Measurements from ENCODE around the gene EXD3.
"Not testable (repeated sequence)": the region's sequence is repeated elsewhere in the genome, so short reads cannot be mapped to it uniquely, and the experiment has no call there.

EXD3 gene

DNA sequence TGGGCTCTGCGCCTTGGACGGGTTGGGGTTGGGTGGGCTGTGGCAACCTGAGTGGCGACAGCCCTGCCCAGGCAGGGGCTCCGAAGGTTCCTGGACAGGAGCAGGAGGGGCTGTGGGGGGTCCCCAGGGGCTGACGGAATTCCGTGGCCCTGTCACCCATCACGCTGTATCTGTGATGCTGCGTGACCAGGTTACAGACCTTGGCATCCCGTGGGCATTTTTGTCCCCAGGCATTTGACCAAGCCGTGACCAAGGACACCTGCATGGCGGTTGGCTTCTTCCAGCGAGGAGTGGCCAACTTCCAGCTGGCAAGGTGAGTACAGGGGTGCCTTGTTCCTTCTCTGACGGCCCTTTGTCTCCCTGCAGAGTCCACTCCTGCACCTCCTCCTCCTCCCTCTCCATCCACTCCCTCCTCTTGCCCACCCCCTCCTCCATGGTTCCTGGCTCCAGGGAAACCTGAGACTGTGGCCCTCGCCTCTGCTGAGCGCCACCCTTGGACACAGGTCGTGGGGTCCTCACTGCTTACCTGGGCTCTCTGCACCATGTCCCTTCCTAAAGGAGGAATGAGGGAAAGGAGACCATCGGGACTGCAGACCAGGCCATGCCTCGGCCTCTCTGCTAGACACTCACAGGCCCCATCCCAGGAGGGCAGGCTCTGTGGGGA, 3.2 kb upstream of the EXD3 start:
- TF ChIP-seq POLR2A (IDR thresholded peaks at IDR 0.05; ENCODE audit: low read depth, low read length) = no peak
- FAIRE-seq (no peak), DNase-seq (ENCODE audit: insufficient read length, low spot score) (no peak)

DNA sequence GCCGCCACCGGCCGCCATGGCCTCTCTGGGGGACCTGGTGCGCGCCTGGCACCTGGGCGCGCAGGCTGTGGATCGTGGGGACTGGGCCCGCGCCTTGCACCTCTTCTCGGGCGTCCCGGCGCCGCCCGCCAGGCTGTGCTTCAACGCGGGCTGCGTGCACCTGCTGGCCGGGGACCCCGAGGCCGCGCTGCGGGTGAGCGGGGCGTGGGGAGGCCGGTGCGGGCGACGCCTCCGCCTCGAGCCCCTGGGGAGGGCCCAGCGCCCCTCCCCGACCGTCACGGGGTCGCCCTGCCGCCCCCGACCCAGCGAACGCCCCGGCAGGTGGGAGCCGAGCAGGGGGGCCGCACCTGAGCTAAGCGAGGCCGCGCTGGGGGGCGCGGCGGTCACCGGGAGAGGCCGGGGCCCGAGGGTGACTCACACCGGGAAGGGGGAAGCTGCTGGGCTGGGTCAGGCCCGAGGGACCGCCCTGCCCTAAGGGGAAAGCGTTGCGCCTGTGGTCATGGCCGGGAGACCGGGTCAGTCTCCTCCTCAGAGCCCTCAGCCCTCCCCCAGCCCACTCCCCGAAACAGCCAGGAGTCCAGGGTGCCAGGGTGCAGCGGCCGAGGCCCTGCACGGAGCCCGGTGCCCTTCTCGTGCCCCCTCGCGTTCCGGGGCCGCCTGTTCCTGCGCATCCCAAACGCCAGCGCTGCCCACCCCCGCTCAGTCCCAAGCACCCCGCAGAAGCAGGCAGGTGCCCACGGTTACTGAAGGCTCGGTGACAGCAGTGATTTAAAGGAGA, 741 bp upstream of the EXD3 start:
- FAIRE-seq (peak; percentile 70), DNase-seq (ENCODE audit: insufficient read length, low spot score) (peak; percentile 93)
- no peak for TF ChIP-seq POLR2A (IDR thresholded peaks at IDR 0.05; ENCODE audit: low read depth, low read length)

DNA sequence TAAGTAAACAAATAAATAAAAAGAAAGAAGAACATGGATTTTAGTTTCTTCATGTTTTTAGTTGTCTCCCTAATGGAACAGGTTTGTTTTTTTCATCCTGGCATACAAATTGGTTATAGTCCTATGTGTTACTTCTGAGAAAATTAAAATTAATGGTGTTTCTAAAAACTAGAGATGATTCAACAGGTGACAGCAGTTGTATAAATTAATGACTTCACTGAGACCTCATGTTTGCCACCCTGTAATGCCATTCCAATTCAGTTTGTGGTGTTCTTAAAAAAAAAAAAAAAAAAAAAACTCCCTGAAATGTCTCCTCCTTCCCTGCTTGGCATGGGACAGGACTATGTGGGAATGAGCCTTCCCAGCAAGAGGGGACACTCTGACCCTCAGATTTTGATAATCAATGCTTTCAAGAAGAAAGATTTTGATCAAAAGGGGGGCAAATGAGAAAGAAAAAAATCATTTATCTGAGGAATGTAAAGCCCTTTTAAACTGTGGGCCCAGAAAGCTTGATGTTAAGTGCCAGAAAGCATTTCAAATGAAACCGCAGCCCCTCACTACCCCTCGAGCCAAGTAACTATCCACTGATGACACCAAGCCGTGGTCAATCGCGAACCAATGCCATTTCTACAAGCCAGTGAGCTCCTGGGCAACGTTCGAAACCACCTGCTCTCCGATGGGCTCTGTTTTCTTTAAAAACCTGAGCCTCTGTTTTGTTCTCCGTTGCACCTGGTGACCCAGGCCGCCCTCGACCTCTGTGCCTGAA, 941 bp downstream of the EXD3 start:
- FAIRE-seq (no peak), DNase-seq (ENCODE audit: insufficient read length, low spot score) (no peak)
- TF ChIP-seq POLR2A (IDR thresholded peaks at IDR 0.05; ENCODE audit: low read depth, low read length) = no peak

DNA sequence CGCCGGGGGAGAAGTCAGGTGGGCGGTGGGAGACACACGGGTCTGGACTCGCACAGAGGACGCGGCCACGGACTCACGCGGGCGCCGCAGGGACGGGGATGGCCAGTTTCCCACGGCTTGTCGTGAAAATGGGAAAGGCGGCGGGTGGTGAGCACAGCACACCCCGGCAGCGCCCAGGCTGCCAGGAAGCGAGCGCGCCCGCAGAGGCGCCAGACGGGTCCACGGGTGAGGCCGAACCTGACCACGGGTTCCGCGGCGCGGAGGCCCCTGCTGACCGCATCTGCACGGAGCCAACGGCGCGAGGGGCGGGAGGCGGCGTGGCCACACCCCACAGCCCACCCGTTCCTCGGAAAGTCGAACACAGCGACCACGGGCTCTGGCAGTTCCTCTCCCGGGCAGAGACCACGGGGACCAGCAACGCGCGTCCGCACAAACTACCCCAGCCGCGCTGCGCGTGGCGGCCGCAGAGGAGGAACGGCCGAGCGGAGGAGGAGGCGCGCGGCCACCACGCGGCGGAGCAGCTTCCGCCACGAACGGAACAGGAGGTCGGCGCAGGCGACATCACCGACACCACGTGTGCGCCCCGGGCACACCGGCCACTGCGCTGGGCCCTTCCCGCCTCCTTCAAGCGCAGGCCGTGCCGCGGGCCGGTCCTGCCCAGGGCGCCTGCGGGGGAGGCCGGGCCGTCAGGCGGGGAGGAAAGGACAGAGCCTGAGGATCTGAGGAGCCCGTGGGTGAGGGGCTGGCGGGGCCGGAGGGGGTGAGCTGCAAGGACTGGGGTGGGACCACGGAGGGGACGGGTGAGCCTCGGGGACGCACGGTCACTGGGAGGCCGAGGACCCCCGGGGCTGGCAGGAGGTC, 5.6 kb downstream of the EXD3 start:
- TF ChIP-seq POLR2A (IDR thresholded peaks at IDR 0.05; ENCODE audit: low read depth, low read length) = no peak
- no peak for DNase-seq (ENCODE audit: insufficient read length, low spot score)
- no peak for FAIRE-seq

DNA sequence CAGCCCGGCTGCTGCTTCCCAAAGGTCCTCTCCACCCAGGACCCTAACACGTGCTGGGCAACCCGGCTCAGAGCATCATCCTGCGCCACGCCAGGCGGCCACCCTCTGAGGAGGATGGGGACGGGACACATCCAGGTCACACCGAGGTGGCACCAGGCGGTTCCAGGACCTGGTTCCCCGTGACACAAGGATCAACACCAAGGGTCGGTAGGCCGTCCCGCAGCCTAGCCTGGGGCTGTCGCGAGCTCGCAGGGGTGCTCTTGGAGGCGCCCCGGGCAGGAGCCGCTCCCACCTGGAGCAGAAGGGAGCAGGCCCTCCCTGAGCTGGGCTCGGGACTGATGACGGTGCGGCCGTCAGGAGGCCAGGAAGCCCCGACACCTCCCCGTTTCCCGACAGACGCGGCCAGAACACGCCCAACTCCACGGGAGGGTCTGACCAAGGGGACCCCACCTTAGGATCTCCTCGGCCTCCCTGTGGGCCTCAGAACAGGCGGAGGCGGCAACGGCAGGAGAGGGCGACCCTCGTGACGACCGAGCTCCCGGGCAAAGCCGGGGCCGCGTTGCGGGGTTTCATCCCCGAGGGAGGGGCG, 6.3 kb downstream of the EXD3 start:
- no peak for TF ChIP-seq POLR2A (IDR thresholded peaks at IDR 0.05; ENCODE audit: low read depth, low read length)
- FAIRE-seq (no peak), DNase-seq (ENCODE audit: insufficient read length, low spot score) (no peak)

GRCh38 chr9:137416006-137416562, 6.9 kb downstream of the EXD3 start:
- DNase-seq (ENCODE audit: insufficient read length, low spot score) (no peak), FAIRE-seq (no peak)
- no peak for TF ChIP-seq POLR2A (IDR thresholded peaks at IDR 0.05; ENCODE audit: low read depth, low read length)

GRCh38 chr9:137415451-137415850, 7.5 kb downstream of the EXD3 start:
- DNase-seq (ENCODE audit: insufficient read length, low spot score) = no peak
- no peak for TF ChIP-seq POLR2A (IDR thresholded peaks at IDR 0.05; ENCODE audit: low read depth, low read length)
- no peak for FAIRE-seq

GRCh38 chr9:137412431-137412830, 10.5 kb downstream of the EXD3 start:
- TF ChIP-seq POLR2A (IDR thresholded peaks at IDR 0.05; ENCODE audit: low read depth, low read length) = no peak
- DNase-seq (ENCODE audit: insufficient read length, low spot score) (peak; percentile 84), FAIRE-seq (no peak)

DNA sequence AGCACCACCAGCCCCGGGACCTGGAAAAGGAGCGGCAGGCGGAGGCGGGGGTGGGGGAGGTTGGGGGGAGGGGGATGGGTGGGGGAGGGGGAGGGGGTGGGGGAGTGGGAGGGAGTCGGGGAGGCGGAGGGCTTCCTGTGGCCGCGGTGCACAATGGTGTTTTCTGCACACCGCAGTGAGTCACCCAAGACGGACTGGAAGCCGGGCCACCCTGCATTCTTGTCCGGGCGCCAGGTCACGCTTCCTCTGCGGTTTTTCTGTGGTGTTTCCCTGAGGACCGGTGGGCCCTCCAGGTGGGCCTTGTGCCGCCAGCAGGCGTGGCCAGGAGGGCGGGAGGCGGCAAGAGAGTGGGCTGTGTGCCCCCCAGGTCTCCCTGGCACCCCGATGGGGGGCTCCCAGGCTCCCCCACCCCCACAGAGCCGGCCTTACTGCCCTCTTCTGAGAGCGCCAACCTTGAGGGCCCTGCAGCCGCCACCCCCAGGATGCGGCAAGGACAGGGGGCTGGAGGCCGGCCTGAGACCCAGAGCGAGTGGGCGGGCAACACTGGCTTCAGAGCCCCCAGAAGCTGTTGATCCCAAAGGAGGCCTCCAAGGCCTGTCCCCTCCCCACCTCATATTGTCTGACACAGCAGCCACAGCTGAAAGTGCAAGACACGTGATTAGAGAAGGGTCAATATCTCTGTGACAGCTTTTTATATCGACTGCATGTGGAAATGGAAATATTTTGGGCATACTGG, 11.1 kb downstream of the EXD3 start:
- FAIRE-seq (peak; percentile 75), DNase-seq (ENCODE audit: insufficient read length, low spot score) (peak; percentile 99)
- no peak for TF ChIP-seq POLR2A (IDR thresholded peaks at IDR 0.05; ENCODE audit: low read depth, low read length)

- FAIRE-seq (no peak), DNase-seq (ENCODE audit: insufficient read length, low spot score) (peak; percentile 70)
- no peak for TF ChIP-seq POLR2A (IDR thresholded peaks at IDR 0.05; ENCODE audit: low read depth, low read length)
Observed at GRCh38 chr9:137411260-137411644, 11.7 kb downstream of the EXD3 start.

- no peak for TF ChIP-seq POLR2A (IDR thresholded peaks at IDR 0.05; ENCODE audit: low read depth, low read length)
- DNase-seq (ENCODE audit: insufficient read length, low spot score) (no peak), FAIRE-seq (no peak)
Observed at GRCh38 chr9:137410891-137411249, 12.1 kb downstream of the EXD3 start.

- not testable (repeated sequence) for DNase-seq (ENCODE audit: insufficient read length, low spot score); FAIRE-seq
Observed at GRCh38 chr9:137410236-137410890, 12.6 kb downstream of the EXD3 start.

Data from H54 (cell line).